CD4-positive, alpha-beta T cell treated with Interleukin-6 for 4 hours (primary cell): Measurements from ENCODE around the gene RAB7A.

Experiments
- DNase-seq: peaks from one replicate; pipeline ENCODE4 v3.0.0-alpha.2; 2020; ENCODE audit warnings: mixed read lengths

Gene RAB7A

DNA sequence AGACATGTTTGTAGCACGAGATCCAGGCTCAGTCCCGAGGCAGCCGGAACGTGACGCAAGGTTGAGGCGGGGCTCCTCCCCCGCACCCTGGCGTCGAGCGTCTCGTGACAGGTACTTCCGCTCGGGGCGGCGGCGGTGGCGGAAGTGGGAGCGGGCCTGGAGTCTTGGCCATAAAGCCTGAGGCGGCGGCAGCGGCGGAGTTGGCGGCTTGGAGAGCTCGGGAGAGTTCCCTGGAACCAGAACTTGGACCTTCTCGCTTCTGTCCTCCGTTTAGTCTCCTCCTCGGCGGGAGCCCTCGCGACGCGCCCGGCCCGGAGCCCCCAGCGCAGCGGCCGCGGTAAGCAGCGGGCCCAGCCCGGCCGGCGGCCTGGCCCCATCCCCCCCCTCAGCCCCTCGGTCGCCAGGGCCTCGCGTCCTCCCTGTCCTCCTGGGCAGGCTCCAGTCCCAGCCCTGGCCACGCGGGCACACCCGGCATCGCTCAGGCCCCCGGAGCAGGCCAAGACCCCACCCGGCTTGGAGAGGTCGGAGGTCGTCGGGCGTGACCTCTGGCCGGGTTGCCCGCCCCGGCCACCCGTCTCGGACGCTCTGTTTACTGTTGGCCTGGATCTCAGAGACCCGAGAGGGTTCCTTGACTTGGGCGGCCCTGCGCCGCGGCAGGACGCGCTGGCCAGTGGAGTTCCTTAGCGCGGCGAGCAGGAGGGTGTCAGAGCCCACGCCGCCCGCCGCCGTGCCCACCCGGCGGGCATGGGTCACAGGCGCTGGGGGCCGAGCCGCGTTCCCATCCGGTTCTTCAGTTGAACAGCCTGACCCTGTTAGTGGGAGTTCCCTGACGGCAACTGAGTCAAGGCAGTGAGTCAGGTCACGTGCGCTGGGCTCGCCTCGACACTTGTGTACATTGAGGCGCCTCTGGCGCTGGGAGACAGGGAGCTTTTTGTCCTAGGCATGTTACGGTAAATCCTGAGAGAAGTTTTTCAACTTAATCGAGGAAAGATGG is at the start of gene RAB7A:
RAB7A (plus strand) TSS at position 161 of the 994 bp plus-strand sequence. CDS start 69,185 bp downstream, outside the sequence.
- peak; percentile 98 for DNase-seq

DNA sequence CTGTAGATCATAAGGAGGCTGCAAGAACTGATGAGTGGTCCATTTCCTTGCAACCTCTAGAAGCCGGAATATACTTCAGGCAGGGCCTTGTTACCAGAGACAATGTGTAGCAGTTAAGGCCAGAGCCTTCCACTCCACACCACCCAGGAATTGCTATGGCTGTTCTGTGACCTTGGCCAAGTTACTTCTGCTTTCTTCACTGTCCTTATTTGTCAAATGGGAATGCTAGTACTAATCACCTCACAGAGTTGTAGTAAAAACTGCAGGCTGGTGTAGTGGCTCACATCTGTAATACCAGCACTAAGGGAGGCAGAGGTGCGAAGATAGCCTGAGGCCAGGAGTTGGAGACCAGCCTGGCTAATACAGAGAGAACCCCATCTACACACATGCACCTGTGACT is 46.6 kb upstream of the RAB7A start:
- DNase-seq = no peak

DNA sequence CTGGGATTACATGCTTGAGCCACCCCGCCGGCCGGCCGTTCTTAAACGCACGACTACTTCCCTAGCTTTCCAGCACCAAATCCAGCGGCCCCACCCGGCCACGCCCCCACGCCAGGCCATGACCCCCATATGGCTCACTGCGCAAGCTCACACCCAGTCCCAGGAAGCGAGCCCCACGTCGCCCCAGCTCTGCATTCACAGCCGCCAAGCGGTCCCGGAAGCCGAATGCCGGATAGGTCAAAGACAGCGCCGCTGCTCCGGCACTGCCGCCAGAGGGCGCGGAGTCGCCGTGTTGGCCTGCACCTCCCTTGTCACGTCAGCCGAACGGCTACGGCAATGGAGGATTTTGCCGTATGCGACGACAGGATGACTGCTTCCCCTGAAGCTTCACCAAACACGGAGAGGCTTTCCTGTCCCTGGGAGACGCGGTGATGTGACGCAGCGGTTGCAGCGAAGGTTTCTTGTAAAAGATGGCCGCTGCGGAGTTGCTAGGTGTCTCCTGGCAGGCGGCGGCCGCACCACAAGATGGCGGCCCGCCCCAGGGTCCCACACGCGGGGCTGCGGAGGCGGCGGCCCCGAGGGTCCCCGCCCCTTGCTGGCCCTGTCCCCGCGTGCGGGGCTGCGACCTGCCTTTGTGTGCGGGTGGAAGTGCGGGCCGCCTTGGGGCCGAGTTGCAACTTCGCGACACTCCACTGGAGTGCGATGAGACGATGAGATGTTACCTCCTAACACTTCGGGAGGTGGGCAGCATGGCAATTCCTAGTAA is 45.2 kb upstream of the RAB7A start:
- peak; percentile 100 for DNase-seq

DNA sequence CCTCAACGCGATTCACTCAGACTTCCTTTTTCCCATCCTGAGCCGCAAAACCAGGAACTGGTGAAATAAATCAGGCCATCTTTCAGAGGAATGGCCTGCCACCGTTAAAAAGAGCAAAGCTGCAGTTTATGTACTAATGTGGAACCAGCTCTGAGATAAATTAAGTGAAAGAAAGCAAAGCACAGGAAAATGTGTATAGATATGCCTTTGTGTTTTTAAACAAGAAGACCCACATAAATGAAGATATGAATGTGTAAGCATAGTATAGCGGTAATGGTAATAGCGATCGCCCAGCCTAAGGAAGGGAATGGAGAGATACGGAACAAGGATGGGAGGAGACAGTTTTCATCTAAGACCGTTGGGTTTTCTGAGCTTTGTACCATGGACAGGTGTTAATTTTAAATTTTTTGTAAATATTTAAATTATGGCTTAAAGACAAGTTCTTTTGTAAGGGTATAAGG is 44.6 kb upstream of the RAB7A start:
- no peak for DNase-seq

DNA sequence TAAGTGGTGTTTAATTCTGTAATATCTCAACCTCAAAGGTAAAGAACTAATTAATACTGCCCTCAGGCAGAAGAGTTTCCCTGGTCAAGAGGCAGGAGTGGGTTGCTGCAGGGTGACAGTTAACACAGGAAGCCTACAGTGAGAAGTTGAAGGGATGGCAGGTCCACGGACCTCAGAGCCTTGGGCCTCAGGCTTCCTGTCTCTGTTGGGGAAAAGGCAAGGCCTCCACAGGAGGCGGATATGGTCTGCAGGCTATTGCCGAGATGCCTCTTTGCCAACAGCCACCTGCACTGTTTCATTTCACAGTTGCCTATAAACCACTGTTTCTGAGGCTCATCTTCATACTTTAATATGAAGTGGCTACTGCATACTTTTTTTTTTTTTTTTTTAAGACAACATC is 42.0 kb upstream of the RAB7A start:
- DNase-seq = no peak

DNA sequence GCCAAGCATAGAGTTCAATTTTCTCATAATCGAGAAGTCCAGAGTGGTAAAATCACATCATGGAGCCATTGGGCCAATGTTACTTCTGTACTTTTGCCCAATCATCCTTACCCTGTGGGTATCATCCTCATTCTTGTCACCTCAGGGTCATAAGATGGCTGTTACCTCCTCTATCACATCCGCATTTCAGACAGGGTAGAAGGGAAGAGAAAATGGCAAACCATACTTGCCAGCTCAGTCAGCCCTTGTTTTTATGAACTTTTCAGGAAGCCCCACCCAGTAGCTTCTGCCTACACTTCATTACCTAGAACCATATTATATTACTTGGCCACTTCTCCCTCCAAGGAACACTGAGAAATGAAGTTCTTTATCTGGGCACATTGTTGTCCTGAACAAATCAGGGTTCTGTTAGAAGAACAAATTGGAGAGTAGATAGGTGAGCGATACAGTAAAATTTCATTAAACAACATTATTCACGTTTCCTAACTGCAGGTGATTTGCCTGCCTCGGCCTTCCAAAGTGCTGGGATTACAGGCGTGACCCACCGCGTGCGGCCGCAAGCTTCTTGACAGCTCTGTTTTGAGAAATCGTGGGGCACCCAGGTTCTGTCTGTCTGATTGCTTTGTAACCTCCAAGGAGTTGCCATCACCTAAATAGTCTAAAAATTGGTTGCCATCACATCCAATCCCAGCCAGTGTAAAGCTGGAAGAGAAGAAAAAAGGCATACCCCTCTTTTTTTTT is 40.8 kb upstream of the RAB7A start:
- peak; percentile 4 for DNase-seq

DNA sequence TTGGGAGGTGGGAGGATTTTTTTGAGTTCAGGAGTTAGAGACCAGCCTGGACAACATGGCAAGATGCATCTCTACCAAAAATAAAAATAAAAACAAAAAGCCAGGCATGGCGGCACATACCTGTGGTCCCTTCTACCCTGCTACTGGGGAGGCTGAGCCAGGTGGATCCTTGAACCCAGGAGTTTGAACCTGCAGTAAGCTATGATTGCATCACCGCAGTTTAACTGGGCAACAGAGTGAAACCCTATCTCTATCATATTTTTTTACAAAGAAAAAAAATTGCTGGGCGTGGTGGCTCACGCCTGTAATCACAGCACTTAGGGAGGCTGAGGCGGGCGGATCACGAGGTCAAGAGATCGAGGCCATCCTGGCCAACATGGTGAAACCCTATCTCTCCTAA is 39.5 kb upstream of the RAB7A start:
- no peak for DNase-seq

DNA sequence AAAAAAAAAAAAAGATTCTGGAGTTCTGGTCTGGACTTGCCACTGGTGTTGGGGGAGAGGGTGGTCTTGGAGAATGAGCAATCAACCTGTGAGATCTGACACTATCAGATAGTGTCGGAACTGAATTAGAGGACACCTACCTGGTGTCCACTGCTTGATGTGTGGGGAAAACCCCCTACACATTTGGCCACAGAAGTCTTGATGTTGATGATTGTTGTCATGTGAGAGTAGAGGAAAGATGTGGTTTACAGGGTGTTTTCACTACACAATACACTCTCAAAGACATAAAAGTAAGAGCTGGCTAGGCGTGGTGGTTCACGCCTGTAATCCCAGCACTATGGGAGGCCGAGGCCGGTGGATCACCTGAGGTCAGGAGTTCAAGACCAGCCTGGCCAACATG is 36.9 kb upstream of the RAB7A start:
- no peak for DNase-seq

DNA sequence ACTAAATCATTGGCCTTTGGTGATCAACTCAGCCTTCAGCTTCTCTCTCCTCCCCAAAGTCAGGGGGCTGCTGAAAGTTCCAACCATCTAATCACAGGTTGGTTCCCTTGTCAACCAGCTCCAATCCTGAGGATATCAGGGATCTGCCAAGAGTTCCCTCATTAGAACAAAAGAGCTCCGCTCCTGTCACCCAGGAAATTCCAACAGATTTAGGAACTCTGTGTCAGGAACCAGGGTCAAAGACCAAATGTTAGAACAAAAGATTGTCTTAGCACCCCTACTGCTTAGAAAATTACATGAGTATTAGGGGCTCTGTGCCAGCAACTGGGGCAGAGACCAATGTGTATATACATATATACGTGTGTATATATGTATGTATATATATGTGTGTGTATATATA is 32.3 kb upstream of the RAB7A start:
- no peak for DNase-seq

DNA sequence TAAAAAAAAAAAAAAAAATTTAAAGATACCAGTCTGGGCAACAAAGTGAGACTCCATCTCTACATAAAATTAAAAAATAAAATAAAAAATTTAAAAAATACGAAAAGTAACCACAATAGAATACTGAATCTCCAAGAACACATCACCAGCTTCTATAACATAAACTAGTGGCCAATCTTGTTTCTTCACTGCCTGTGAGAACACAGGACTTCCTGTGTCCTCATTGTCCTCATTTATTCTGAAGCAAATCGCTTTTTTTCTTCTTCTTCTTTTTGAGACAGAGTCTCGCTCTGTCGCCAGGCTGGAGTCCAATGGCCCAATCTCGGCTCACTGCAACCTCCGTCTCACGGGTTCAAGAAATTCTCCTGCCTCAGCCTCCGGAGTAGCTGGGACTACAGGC is 28.6 kb upstream of the RAB7A start:
- no peak for DNase-seq

DNA sequence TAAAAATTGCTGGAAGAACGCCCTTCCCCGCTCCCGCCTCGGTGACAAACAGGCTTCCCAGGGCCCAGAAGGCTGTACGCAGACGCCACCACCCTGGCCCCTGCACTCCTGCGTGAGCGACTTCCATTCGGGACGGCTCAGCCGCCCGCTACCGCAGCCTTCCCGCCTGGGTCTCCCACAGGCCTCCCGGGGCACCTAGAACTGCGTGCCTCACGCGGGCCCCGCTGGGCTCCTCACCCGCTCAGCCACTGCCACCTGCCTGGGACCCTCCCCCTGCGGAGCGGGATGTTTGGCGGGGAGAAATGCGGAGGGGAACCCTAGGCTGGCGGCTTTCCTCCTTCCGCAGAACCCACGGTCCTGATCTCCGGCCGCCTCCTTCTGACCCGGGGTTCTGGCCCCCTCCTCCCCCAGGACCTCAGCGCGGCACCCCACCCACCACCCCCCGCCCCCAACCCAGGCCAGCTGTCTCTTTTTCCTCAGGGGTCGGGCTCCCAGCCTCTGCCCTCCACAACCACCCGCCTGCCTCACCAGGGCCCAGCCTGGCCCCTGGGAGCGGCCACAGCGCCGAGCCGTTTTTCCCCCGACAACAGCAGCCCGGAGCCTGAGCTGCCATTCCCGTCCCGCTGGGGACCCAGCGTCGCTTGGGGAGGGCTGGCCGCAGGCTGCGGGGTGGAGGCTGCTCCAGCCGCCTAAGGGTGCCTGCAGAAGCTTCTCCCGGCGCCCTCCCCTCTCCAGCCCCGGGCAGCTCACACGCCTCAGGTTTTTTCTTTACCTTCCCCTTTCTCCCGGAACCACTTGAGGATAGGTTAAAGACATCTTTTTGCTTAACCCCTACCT is 27.6 kb upstream of the RAB7A start:
- peak; percentile 37 for DNase-seq

DNA sequence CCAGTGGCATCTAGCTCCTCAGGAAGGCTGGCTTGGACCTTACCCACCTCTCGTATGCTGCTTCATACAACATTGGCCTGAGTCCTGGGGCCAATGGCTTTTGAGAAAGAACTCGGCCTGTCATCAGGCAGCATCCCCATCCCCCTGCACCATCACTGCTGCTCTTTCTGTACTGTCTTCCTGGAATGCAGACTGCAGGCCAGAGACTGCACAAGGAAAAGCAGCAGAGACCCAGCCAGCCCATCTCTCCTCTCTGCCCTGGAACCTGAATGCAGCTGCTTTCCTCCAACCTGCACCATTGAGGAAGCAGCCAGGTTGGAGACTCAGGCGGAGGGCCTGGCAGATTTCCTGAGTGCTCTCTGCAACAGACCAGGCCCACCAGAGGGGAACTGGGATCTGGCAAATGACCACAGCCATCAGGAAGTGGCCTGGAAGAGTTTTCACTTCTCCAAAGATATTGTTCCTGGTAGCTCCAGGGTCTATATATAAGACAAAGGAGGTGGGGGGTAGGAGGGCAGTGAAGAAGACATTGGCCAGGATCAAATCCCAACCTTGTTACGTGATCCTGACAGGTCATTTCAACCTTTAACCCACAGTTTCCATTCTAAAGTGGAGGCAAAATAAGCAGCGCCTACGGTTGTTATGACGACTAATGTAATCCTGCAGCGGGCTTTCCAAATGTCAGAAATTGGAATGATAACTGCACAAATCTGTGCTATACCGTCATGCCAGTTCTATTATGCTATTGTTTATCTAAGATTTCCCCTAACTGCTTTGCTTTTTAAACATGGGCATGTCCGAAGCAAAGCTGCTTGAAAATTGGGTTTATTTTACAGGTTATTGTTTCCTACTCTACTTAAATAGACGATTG is 24.4 kb upstream of the RAB7A start:
- no peak for DNase-seq

DNA sequence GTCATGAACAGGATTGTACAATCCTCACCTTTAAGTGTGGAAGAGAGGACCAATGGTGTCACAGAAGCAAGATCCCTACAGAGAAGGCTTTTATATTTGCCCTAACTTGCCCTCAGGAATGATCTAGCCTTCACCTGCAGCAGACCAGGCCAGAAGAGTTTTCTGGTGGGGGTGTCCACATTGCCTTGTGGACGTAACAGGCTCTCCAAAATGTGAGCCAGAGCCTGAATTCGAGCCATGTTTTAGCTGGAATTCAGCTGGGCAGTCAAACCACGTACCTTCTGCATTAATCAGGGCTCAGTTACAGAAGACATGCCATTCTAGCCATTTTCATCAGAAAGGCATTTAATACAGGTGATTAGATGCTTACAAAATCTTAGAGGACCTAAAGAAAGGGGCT is 23.6 kb upstream of the RAB7A start:
- DNase-seq = no peak

DNA sequence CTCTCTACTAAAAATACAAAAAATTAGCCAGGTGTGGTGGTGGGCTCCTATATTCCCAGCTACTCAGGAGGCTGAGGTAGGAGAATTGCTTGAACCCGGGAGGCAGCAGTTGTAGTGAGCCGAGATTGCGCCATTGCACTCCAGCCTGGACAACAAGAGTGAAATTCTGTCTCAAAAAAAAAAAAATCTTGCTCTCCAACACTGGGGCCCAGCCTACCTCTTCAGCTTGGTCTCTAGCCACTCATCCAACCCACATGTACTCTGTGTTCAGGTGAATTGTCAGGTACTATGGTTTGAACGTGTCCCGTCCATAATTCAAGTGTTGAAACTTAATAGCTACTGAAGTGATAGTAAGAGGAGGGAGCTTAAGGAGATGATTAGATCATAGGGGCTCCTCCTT is 22.4 kb upstream of the RAB7A start:
- DNase-seq = no peak

DNA sequence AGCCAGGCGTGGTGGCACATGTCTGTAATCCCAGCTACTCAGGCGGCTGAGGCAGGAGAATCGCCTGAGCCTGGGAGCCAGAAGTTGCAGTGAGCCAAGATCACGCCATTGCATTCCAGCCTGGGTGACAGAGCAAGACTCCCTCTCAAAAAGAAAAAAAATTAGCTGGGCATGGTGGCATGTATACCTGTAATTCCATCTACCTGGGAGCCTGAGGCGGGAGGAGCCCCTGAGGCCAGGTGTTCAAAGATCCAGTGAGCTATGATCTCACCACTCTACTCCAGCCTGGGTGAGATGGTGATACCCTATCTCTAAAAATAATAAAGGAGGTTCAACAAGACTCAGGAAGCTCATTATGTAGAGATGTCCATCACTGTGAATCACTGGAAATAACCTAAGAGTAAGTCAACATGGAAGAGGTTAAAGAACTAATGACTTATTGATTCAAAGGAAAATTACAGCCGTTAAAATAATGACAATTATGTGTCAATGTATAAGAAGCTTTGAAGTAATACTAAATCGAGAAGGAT is 19.8 kb upstream of the RAB7A start:
- no peak for DNase-seq

DNA sequence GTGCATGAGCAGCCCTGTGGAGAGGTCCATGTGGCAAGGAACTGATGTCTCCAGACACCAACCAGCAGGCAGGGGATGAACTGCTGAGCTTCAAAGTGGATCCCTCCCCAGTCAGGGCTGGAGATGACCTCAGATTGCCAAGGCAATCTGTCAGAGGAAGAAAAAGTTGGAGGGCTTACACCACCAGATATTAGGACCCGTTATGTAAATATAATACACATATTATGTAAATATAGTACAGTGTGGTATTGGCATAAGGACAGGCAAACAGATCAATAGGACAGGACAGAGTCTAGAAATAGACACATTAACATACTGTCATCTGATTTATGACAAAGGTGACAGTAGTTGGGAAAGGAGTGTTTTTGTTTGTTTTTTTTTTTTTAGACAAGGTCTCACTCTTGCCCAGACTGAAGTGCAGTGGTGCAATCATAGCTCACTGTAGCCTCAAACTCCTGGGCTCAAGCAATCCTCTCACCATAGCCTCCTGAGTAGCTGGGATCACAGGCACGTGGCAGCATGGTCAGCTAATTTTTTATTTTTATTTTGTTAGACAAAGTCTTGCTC is 18.0 kb upstream of the RAB7A start:
- DNase-seq = no peak

DNA sequence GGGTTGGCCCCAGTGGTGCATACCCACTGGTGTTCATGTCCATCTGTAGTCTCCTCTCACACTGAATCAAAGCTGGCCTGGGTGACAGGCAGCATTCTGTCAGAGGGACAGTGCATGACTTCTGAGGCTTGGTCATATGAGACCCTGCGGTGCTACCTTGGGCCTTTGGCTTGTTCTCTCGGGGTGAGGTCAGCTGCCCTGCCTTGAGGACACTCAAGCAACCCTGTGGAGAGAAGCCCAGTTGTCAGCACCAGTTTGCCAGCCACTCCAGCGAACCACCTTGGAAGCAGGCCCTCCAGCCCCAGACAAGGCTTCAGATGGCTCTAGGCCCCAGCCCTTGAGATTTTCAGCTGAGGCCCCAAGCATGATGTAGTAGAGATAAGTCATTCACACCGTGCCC is 16.9 kb upstream of the RAB7A start:
- no peak for DNase-seq

DNA sequence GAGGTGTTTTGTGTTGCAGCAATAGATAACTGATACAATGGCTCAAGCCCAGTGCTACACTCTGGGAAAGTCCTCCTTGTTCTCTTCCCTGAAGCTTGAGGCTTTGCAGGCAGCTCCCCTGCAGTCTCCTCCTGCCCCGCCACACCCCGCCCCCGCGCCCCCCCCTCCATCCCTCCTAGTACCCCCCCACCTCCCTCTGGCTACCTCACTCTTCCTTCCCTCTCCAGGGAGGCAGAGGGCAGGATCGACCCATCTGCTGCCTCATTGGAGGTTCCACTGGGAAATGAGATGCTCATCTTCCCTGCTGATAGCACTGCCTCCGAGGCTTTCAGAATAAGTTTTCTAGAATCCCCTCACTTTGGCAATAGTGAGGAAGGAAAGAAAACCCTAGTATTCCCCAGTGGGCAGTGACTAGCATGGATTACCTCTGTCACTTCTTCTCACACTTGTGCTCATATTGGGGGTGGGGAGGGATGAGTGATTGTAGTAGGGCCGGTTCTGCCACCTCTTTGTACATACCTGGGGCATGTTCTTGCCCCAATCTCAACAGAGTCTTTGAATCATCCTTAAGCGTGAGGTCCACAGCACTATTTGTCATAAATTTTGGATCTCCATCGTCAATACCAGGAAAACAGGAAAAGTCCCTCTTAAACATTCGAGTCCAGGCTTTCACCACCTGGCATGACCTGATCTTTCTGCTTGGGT is 16.3 kb upstream of the RAB7A start:
- no peak for DNase-seq

DNA sequence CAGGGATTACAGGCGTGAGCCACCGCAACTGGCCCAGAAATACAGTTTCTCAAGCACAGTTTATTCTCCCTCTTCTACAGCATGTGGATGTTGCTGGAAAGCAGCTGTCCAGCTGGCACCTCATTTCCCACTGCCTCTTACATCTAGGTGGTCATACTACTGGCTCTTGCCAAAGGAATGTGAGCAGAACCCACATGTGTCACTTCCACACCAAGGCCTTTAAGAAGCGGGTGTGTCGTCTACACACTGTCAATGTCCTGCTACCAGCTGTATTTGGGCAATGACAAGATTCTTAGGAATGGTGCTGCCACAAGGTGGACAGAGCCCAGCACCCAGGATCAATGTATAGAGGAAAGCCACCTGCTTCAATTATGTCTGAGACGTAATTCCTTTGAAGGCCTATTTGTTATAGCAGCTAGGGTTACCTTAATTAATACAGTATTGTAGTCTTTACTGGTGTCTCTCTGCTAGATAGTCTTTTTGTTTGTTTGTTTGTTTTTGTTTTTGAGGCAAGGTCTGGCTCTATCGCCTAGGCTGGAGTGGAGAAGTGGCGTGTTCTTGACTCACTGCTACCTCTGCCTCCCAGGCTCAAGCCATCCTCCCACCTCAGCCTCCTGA is 15.1 kb upstream of the RAB7A start:
- no peak for DNase-seq
